ENCODE measurements around the gene TPH2. TPM values are rescaled to one million over a fixed set of nuclear protein-coding genes. Genes with fewer than 3 reads are reported as not detected.

The TPH2 gene
- total and polyA plus RNA-seq, 4 donors = not detected

- H3K36me3 ChIP-seq (ENCODE audit: control insufficient read depth in 4 of 4, insufficient read depth in 3 of 4, low read depth in 1 of 4, low read length in 3 of 4) = no peaks in the 10 kb centered on the region
- no peaks in the 10 kb centered on the region for H3K27me3 ChIP-seq (ENCODE audit: control insufficient read depth in 4 of 4, insufficient read depth in 4 of 4, low read length in 3 of 4)
- peak in 1 of 2 donors; percentile 11 for TF ChIP-seq RXRA (IDR thresholded peaks at IDR 0.05)
- no peak for TF ChIP-seq JUND (IDR thresholded peaks at IDR 0.05)
- no peak overlapping the region for H3K9ac ChIP-seq (ENCODE audit: low read depth in 1 of 2, low read length in 2 of 2)
- H3K9me3 ChIP-seq (ENCODE audit: control insufficient read depth in 4 of 4, low read length in 3 of 4) = no peaks in the 10 kb centered on the region
- H3K4me3 ChIP-seq (ENCODE audit: low read depth in 1 of 3, low read length in 3 of 3) = no peak overlapping the region
- peaks cover 4 to 17% (median 11%) of the 10 kb centered on the region in 4 donors for H3K4me1 ChIP-seq (ENCODE audit: control insufficient read depth in 4 of 4, insufficient read depth in 4 of 4, low read length in 3 of 4)
- DNase-seq (ENCODE audit: low spot score) = no peak
- WGBS = 67% methylated on average over 4 of the region's 4 CpGs
- H3K27ac ChIP-seq (ENCODE audit: low read depth in 1 of 2, low read length in 2 of 2) = no peak overlapping the region
Measured at GRCh38 chr12:71945883-71946282, 7.2 kb downstream of the TPH2 start.

DNA sequence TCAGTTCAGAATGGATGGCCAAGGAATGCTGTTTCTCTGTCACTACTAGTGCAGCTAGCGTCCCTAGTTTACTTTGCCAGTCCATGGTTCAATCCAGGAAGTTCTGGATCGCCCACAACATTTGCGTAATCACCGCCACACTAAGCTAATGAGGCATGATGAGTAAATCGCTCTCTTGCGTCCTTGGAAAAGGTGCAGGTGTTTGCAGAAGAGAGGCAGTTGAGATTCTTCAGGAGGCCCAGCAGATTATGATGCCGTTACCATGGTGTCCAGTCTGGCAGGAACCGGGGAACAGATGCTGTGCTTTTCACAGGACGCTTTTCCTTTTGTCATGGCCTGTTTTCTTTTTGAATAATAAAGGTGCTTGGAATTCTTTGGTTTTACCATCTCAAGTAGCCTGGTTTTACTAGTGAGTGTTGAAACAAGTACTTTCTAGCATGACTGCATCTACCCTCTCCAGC is 9.0 kb downstream of the TPH2 start:
- H3K9ac ChIP-seq (ENCODE audit: low read depth in 1 of 2, low read length in 2 of 2) = no peak overlapping the region
- no peaks in the 10 kb centered on the region for H3K9me3 ChIP-seq (ENCODE audit: control insufficient read depth in 4 of 4, low read length in 3 of 4)
- H3K4me3 ChIP-seq (ENCODE audit: low read depth in 1 of 3, low read length in 3 of 3) = no peak overlapping the region
- no peak for DNase-seq (ENCODE audit: low spot score)
- peak overlapping the region in 1 of 2 donors; percentile 19 for H3K27ac ChIP-seq (ENCODE audit: low read depth in 1 of 2, low read length in 2 of 2)
- peaks cover 4 to 15% (median 11%) of the 10 kb centered on the region in 4 donors for H3K4me1 ChIP-seq (ENCODE audit: control insufficient read depth in 4 of 4, insufficient read depth in 4 of 4, low read length in 3 of 4)
- no peaks in the 10 kb centered on the region for H3K36me3 ChIP-seq (ENCODE audit: control insufficient read depth in 4 of 4, insufficient read depth in 3 of 4, low read depth in 1 of 4, low read length in 3 of 4)
- TF ChIP-seq, protein P1, sequence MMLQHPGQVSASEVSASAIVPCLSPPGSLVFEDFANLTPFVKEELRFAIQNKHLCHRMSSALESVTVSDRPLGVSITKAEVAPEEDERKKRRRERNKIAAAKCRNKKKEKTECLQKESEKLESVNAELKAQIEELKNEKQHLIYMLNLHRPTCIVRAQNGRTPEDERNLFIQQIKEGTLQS (IDR thresholded peaks at IDR 0.05) = peak; percentile 64
- TF ChIP-seq, protein P2, sequence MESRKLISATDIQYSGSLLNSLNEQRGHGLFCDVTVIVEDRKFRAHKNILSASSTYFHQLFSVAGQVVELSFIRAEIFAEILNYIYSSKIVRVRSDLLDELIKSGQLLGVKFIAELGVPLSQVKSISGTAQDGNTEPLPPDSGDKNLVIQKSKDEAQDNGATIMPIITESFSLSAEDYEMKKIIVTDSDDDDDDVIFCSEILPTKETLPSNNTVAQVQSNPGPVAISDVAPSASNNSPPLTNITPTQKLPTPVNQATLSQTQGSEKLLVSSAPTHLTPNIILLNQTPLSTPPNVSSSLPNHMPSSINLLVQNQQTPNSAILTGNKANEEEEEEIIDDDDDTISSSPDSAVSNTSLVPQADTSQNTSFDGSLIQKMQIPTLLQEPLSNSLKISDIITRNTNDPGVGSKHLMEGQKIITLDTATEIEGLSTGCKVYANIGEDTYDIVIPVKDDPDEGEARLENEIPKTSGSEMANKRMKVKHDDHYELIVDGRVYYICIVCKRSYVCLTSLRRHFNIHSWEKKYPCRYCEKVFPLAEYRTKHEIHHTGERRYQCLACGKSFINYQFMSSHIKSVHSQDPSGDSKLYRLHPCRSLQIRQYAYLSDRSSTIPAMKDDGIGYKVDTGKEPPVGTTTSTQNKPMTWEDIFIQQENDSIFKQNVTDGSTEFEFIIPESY (IDR thresholded peaks at IDR 0.05) = peak; percentile 84
- TF ChIP-seq TAF1 (conservative IDR thresholded peaks at IDR 0.05) (no peak), FOXA1 (IDR thresholded peaks at IDR 0.05) (peak; percentile 93), JUND (IDR thresholded peaks at IDR 0.05) (peak; percentile 71 to 88), RXRA (IDR thresholded peaks at IDR 0.05) (peak; percentile 70 to 87), FOXA2 (IDR thresholded peaks at IDR 0.05) (peak; percentile 99), HNF4A (conservative IDR thresholded peaks at IDR 0.05) (peak; percentile 90 to 95), NR2F2 (IDR thresholded peaks at IDR 0.05) (no peak), GABPA (IDR thresholded peaks at IDR 0.05 in 1 of 2, conservative IDR thresholded peaks at IDR 0.05 in 1 of 2) (peak in 1 of 2 donors; percentile 55), YY1 (IDR thresholded peaks at IDR 0.05) (peak; percentile 87), RAD21 (IDR thresholded peaks at IDR 0.05) (peak; percentile 60 to 64), SP1 (IDR thresholded peaks at IDR 0.05) (peak; percentile 92), EGR1 (IDR thresholded peaks at IDR 0.05; ENCODE audit: low read depth in 2 of 2) (peak; percentile 57 to 87), HNF4G (IDR thresholded peaks at IDR 0.05) (peak; percentile 85)
- TF ChIP-seq, protein P3, sequence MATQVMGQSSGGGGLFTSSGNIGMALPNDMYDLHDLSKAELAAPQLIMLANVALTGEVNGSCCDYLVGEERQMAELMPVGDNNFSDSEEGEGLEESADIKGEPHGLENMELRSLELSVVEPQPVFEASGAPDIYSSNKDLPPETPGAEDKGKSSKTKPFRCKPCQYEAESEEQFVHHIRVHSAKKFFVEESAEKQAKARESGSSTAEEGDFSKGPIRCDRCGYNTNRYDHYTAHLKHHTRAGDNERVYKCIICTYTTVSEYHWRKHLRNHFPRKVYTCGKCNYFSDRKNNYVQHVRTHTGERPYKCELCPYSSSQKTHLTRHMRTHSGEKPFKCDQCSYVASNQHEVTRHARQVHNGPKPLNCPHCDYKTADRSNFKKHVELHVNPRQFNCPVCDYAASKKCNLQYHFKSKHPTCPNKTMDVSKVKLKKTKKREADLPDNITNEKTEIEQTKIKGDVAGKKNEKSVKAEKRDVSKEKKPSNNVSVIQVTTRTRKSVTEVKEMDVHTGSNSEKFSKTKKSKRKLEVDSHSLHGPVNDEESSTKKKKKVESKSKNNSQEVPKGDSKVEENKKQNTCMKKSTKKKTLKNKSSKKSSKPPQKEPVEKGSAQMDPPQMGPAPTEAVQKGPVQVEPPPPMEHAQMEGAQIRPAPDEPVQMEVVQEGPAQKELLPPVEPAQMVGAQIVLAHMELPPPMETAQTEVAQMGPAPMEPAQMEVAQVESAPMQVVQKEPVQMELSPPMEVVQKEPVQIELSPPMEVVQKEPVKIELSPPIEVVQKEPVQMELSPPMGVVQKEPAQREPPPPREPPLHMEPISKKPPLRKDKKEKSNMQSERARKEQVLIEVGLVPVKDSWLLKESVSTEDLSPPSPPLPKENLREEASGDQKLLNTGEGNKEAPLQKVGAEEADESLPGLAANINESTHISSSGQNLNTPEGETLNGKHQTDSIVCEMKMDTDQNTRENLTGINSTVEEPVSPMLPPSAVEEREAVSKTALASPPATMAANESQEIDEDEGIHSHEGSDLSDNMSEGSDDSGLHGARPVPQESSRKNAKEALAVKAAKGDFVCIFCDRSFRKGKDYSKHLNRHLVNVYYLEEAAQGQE (IDR thresholded peaks at IDR 0.05) = peak; percentile 87
- TF ChIP-seq, protein P4, sequence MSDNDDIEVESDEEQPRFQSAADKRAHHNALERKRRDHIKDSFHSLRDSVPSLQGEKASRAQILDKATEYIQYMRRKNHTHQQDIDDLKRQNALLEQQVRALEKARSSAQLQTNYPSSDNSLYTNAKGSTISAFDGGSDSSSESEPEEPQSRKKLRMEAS (IDR thresholded peaks at IDR 0.05) = peak; percentile 92
- TF ChIP-seq, protein P5, sequence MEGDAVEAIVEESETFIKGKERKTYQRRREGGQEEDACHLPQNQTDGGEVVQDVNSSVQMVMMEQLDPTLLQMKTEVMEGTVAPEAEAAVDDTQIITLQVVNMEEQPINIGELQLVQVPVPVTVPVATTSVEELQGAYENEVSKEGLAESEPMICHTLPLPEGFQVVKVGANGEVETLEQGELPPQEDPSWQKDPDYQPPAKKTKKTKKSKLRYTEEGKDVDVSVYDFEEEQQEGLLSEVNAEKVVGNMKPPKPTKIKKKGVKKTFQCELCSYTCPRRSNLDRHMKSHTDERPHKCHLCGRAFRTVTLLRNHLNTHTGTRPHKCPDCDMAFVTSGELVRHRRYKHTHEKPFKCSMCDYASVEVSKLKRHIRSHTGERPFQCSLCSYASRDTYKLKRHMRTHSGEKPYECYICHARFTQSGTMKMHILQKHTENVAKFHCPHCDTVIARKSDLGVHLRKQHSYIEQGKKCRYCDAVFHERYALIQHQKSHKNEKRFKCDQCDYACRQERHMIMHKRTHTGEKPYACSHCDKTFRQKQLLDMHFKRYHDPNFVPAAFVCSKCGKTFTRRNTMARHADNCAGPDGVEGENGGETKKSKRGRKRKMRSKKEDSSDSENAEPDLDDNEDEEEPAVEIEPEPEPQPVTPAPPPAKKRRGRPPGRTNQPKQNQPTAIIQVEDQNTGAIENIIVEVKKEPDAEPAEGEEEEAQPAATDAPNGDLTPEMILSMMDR (IDR thresholded peaks at IDR 0.05; ENCODE audit: low read depth, low read length, missing input control) = no peak
- no peaks in the 10 kb centered on the region for H3K27me3 ChIP-seq (ENCODE audit: control insufficient read depth in 4 of 4, insufficient read depth in 4 of 4, low read length in 3 of 4)
- WGBS = 14% methylated on average over 9 of the region's 9 CpGs

Measured in liver (tissue), 9 donors.